ENCODE measurements around the gene SRD5A1.

Gene SRD5A1

GRCh38 chr5:6686915-6687409 lies 53.7 kb downstream of the SRD5A1 start:
- peak; percentile 49 for DNase-seq

DNA sequence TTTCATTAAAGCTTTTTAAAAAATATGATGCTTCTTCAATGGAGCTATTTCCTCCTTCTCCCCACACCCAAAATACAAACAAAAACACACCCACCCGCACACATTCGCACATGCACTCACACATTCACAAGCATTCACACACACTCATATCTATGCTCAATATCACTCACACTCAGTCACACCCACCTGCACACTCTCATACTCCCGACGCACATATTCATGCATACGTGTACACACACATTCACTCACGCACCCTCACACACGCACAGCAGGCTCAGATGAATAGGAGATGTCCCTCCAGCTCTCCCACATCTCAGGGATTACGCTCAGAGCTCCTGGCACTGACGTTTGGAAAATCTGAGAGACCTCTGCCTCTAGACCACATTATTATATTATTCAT lies 54.3 kb downstream of the SRD5A1 start:
- no peak for DNase-seq

GRCh38 chr5:6692906-6693305 lies 59.7 kb downstream of the SRD5A1 start:
- DNase-seq = no peak

- no peak for DNase-seq
These were observed 65.5 kb downstream of the SRD5A1 start for GRCh38 chr5:6698696-6699095.

- DNase-seq = no peak
These were observed 66.1 kb downstream of the SRD5A1 start for GRCh38 chr5:6699357-6699756.

DNA sequence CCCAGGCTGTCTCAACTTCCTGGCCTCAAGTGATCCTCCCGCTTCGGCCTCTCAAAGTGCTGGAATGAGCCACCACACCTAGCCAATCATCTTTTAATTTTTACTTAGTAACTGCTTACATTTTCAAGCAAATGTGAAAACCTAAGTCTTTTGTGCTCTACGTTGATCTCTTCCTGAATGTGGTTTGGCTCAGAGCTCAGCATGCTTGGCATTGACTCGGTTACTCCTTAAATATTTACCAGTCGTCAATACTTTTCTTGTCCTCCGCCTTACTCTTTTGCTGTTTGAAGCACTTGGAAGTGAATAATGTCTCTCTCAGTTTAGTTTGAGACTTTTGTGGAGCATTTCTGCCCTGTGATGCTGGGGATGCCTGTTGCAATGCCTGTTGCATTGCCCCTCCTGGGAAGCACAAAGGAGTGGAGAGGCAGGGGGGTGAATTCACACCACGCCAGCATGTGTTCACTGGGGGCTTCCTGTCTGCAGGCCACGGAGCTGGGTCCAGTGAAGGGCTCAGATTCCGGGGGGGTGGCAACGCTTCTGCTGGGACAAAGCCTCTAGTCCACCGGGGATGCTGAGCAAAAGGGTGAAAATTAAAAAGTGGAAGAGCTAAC lies 66.9 kb downstream of the SRD5A1 start:
- no peak for DNase-seq

DNA sequence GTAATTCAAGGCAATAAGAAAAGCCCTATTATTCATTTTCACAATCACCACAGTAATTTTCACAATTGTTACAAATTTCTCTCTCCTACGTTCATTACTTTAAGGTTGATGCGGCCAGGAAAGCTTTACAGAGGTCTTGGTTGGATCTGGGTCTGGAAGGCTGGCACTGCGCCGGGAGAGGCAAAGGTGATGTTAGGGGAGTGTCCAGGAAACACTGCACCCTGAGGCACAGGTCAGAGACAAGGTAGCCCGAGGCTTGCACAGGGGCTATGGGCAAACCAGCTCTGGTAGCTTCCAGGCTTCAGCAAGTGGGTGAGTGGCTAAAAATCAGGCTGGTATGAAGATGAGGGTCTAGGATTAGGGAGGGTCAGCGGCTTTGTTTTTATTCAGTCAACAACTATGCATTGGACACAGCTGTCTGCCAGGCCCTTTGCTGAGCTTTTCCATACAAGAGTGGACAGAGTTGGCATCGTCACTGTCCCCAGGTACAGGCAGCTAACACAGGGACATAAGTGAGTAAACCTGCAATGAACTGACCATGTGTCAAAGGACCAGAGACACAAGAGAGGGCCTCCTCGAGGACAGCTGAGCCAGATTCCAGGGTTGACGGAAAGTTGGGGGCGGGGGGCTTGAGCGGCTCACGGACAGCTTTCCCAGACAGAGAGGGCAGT lies 67.6 kb downstream of the SRD5A1 start:
- DNase-seq = no peak

DNA sequence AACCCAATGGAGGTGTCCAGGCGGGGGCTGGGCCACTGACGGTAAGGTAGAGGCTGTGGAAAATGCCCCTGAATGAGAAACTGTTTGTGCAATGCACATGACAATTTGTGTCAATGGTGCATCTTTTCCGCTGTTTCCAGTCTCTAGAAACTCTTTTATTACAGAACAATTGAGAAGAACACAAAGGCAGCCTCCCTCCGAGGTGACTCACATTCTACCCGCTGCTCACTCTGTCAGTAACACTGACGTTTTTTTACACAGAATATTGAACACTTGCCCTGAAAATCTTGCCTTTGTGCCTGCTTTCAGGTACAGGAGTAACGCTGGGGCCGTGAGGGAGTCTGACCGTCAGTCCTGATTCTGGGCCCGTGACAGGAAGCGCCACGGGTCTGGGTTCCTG lies 68.3 kb downstream of the SRD5A1 start:
- no peak for DNase-seq

DNA sequence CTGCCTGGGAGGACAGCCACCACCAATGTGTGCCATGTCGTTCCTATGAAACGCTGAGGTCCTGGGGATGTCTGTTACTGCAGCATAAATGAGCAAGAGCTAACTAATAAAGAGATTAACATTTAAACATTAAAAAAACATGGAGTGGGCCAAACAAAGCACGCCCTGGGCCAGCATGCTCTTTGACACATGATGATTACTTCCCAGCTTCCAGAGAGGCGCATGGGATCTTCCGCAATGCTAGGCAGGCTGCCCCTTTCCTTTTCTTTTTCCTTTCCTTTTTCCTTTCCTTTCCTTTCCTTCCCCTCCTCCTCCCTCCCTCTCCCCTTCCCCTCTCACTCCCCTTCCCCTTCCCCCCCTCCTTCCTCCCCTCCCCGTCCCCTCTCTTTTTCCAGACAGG lies 69.4 kb downstream of the SRD5A1 start:
- no peak for DNase-seq

DNA sequence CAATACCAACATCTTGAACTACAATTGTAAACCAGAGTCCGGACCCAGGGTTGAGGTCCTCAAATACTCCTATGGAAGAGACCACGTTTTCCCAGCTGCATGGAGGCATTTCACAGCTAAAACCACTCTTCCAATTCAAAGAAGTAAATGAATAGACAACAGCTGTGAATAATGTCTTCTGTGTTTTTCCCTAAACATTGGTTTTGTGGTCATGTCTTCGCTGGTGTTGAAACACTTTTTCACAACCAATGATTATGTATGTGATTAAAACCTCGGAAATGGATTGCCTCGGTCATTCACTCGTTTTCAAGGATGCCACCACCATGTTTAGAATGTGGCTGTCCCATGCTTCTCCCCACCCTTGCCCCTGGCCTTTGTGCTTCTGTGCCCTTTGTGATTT lies 70.6 kb downstream of the SRD5A1 start:
- DNase-seq = peak; percentile 56

DNA sequence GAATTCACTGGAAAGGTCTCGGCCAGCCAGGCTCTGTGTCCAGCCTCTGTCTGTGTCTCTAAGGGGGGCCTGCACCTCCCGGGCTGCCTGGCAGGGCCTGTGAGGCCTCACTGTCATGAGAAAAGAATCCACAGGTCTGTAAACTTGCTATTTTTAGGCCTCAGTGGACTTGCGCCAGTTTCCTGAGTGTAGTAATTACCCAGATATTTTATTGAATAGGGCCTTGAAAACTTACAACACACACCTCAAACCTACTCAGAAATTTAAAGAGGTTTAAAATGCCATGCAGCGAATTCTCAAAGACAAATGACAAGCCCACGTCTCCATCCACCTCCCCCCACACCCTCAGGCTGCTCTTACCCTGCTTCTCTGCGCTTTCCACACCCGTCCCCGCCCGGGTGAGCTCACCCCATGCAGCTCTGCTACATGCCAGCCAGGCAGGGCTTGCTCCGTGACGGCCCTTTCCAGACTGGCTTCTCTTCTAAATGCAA lies 71.2 kb downstream of the SRD5A1 start:
- peak; percentile 88 for DNase-seq

- no peak for DNase-seq
These were observed 71.8 kb downstream of the SRD5A1 start for GRCh38 chr5:6705088-6705487.

- no peak for DNase-seq
These were observed 72.7 kb downstream of the SRD5A1 start for GRCh38 chr5:6705959-6706358.

GRCh38 chr5:6707852-6708251 lies 74.6 kb downstream of the SRD5A1 start:
- DNase-seq = no peak

GRCh38 chr5:6708814-6709213 lies 75.6 kb downstream of the SRD5A1 start:
- DNase-seq = no peak

- no peak for DNase-seq
These were observed 76.8 kb downstream of the SRD5A1 start for GRCh38 chr5:6710070-6710469.

DNA sequence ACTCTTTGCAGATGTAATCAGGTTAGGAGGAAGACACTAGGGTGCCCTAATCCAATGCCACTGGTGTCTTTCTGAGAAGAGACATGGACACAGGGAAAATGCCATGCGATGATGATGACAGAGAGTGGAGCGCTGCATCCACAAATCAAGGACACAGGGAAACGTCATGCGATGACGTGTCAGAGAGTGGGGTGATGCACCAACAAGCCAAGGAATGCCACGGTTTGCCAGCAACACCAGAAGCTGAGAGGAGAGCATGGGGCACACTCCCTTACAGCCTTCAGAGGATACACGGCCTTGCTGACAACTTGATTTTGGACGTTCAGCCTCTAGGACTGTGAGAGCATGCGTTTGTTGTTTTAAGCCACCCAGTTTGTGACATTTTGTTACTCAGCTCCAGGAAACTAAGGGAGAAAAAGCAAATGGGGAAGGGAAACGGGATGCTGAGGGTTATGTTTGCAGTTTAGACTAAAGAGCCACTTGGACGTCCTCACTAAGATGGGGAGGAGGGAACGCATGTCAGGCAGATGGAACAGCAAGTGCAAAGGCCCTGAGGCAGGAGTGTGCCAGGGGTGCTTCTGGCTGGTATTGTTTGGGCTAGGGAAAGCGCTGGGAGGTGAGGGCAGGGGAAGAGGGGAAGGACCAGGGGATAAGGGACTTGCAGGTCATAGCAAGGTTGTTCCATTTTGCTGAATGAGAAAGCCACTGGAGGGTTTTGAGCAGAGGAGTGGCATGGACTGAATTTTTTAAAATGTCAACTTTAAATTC lies 77.5 kb downstream of the SRD5A1 start:
- DNase-seq = no peak

DNA sequence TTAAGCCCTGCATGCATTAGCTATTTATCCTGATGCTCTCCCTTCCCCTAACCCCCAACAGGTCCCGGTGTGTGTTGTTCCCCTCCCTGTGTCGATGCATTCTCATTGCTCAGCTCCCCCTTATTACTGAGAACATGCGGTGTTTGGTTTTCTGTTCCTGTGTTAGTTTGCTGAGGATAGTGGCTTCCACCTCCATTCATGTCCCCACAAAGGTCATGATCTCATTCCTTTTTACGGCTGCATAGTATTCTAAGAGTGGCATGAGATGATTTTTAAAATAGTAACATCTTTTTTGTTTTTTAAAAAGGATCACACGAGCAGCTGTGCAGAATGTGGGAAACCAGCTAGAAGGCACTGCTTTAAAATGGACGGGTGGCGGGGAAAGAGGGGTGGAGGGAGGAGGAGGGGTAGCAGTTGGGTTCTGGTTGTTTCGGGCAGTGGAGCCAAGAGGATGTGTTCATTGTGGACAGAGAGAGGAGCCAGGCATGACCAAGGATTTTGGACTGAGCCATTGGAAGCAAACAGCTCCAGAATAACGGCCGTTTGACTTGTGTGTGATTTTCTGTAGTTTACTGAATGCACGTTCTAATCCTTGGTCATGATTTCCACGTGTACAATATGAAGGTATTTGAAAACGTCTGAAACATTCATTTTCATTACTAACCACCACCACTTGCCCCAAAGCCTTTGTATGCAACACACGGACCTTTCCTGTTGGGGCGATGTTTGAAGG lies 78.3 kb downstream of the SRD5A1 start:
- DNase-seq = no peak

- DNase-seq = peak; percentile 51
These were observed 78.9 kb downstream of the SRD5A1 start for GRCh38 chr5:6712142-6712576.

GRCh38 chr5:6712577-6713273 lies 79.5 kb downstream of the SRD5A1 start:
- DNase-seq = peak; percentile 97

GRCh38 chr5:6713274-6714225 lies 80.3 kb downstream of the SRD5A1 start, which contains the start of gene TENT4A:
TSS of gene TENT4A (plus strand) at chr5:6713432. CDS start at chr5:6713984, 552 bp downstream.
- no peak for DNase-seq

Measured in fibroblast of skin of right quadriceps (primary cell).